GM12878 (cell line): ENCODE results near the gene OPCML.

Source experiments
- BHLHE40 ChIP-seq, 2 experiments: fragments of 450-650 bp in 1 of 2; IDR thresholded peaks; 2 replicates each; pipeline ENCODE4 v1.6.1; 2011 to 2017; ENCODE audit warnings: low read depth in 2 of 2, borderline replicate concordance in 1 of 2, improper control_type of control experiment in 1 of 2, low read length in 1 of 2, mild to moderate bottlenecking in 1 of 2
- GABPA ChIP-seq: IDR thresholded peaks from 2 replicates; pipeline ENCODE4 v1.6.1; 2014; ENCODE audit warnings: antibody characterized with exemption, low read depth, mild to moderate bottlenecking, inconsistent platforms
- TF ChIP-seq, protein P1 (sequence below), 3 experiments: IDR thresholded peaks in 2 of 3; conservative IDR thresholded peaks in 1 of 3; 2 replicates each; pipeline ENCODE4 v1.5.1; 2011; ENCODE audit warnings: low read depth in 3 of 3, low read length in 3 of 3, mild to moderate bottlenecking in 3 of 3, control low read depth in 2 of 3, moderate library complexity in 2 of 3, inconsistent platforms in 1 of 3, mixed read lengths in 1 of 3; ENCODE audit not compliant: control insufficient read depth in 2 of 3, insufficient read depth in 1 of 3; ENCODE audit errors: extremely low read depth in 1 of 3
- TF ChIP-seq, protein P2 (sequence below): fragments of 450-650 bp; IDR thresholded peaks from 2 replicates; pipeline ENCODE4 v1.6.1; 2016; ENCODE audit warnings: mild to moderate bottlenecking, moderate library complexity, borderline replicate concordance

- TF ChIP-seq GABPA (no peak), BHLHE40 (IDR thresholded peaks at IDR 0.05; ENCODE audit: borderline replicate concordance in 1 of 2, low read depth in 2 of 2, low read length in 1 of 2) (no peak)
- TF ChIP-seq, protein P1, sequence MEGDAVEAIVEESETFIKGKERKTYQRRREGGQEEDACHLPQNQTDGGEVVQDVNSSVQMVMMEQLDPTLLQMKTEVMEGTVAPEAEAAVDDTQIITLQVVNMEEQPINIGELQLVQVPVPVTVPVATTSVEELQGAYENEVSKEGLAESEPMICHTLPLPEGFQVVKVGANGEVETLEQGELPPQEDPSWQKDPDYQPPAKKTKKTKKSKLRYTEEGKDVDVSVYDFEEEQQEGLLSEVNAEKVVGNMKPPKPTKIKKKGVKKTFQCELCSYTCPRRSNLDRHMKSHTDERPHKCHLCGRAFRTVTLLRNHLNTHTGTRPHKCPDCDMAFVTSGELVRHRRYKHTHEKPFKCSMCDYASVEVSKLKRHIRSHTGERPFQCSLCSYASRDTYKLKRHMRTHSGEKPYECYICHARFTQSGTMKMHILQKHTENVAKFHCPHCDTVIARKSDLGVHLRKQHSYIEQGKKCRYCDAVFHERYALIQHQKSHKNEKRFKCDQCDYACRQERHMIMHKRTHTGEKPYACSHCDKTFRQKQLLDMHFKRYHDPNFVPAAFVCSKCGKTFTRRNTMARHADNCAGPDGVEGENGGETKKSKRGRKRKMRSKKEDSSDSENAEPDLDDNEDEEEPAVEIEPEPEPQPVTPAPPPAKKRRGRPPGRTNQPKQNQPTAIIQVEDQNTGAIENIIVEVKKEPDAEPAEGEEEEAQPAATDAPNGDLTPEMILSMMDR (IDR thresholded peaks at IDR 0.05 in 2 of 3, conservative IDR thresholded peaks at IDR 0.05 in 1 of 3; ENCODE audit: control insufficient read depth in 2 of 3, extremely low read depth in 1 of 3, insufficient read depth in 1 of 3, low read depth in 3 of 3, low read length in 3 of 3), result no peak
- TF ChIP-seq, protein P2, sequence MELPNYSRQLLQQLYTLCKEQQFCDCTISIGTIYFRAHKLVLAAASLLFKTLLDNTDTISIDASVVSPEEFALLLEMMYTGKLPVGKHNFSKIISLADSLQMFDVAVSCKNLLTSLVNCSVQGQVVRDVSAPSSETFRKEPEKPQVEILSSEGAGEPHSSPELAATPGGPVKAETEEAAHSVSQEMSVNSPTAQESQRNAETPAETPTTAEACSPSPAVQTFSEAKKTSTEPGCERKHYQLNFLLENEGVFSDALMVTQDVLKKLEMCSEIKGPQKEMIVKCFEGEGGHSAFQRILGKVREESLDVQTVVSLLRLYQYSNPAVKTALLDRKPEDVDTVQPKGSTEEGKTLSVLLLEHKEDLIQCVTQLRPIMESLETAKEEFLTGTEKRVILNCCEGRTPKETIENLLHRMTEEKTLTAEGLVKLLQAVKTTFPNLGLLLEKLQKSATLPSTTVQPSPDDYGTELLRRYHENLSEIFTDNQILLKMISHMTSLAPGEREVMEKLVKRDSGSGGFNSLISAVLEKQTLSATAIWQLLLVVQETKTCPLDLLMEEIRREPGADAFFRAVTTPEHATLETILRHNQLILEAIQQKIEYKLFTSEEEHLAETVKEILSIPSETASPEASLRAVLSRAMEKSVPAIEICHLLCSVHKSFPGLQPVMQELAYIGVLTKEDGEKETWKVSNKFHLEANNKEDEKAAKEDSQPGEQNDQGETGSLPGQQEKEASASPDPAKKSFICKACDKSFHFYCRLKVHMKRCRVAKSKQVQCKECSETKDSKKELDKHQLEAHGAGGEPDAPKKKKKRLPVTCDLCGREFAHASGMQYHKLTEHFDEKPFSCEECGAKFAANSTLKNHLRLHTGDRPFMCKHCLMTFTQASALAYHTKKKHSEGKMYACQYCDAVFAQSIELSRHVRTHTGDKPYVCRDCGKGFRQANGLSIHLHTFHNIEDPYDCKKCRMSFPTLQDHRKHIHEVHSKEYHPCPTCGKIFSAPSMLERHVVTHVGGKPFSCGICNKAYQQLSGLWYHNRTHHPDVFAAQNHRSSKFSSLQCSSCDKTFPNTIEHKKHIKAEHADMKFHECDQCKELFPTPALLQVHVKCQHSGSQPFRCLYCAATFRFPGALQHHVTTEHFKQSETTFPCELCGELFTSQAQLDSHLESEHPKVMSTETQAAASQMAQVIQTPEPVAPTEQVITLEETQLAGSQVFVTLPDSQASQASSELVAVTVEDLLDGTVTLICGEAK, result no peak
These were observed 944.6 kb downstream of the OPCML start for GRCh38 chr11:132587716-132588115.
